Stimulated activated effector memory CD8-positive, alpha-beta T cell treated with anti-CD3 and anti-CD28 coated beads, Interleukin-12 subunit alpha, Interleukin-12 subunit beta, amount 100 ng/mL, for 72 hours (primary cell): ENCODE measurements around the gene PHAF1.
"Not testable (repeated sequence)": the region's sequence is repeated elsewhere in the genome, so short reads cannot be mapped to it uniquely, and the experiment has no call there.

Experiments used
- ATAC-seq: fragments of 150-1000 bp; cut with Tn5 transposase; 2 replicates; pipeline ENCODE4 v1.10.0; 2021
- DNase-seq, 2 donors: peaks; one replicate each; pipeline ENCODE4 v3.0.0; 2021 to 2022; ENCODE audit warnings: low spot score in 2 of 2
- H3K27ac Mint-ChIP-seq: one replicate; pipeline ENCODE4 v1.8.0; 2022; ENCODE audit warnings: mild to moderate bottlenecking, mixed read lengths
- H3K36me3 Mint-ChIP-seq: one replicate; pipeline ENCODE4 v1.8.0; 2022; ENCODE audit warnings: mild to moderate bottlenecking, mixed read lengths
- H3K4me1 Mint-ChIP-seq: one replicate; pipeline ENCODE4 v1.8.0; 2022; ENCODE audit warnings: mixed read lengths
- H3K4me3 Mint-ChIP-seq: one replicate; pipeline ENCODE4 v1.8.0; 2022; ENCODE audit warnings: mild to moderate bottlenecking, mixed read lengths
- H3K9me3 Mint-ChIP-seq: one replicate; pipeline ENCODE4 v1.8.0; 2022; ENCODE audit warnings: mixed read lengths

Gene PHAF1

DNA sequence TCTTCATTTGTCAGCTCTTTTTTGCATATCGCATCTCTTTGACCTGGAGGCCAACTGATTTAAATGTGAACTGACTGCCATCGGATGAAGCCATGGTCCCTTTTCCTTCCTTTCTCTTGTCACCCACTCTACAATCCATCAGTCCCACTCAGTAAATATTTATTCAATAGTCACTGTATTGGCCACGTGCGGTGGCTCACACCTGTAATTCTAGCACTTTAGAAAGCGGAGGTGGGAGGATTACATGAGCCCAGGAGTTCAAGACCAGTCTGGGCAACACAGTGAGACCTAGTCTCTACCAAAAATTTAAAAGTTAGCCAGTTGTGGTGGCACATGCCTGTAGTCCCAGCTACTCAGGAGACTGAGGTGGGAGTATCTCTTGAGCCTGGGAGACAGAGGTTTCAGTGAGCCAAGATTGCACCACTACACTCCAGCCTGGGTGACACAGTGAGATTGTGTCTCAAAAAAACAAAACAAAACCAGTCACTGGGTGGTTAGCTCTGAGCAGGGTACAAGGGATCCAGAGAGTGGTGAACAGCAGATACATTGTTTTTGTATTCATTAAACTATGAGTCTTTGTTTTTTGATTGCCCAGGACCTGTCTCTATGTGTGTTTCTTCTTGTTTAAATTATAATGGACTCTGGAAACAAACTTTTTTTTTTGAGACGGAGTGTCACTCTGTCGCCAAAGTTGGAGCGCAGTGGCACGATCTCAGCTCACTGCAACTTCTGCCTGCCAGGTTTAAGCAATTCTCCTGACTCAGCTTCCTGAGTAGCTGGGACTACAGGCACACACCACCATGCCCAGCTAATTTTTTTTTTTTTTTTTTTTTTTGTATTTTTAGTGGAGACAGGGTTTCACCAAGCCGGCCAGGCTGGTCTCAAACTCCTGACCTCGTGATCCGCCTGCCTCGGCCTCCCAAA lies 6.9 kb downstream of the PHAF1 start:
- peaks cover 23% of the 10 kb centered on the region for H3K4me1 Mint-ChIP-seq
- peaks cover 30% of the 10 kb centered on the region for H3K36me3 Mint-ChIP-seq
- ATAC-seq (no peak), DNase-seq (no peak)
- H3K4me3 Mint-ChIP-seq = no peak overlapping the region
- H3K27ac Mint-ChIP-seq = peak overlapping the region; percentile 27
- no peaks in the 10 kb centered on the region for H3K9me3 Mint-ChIP-seq

DNA sequence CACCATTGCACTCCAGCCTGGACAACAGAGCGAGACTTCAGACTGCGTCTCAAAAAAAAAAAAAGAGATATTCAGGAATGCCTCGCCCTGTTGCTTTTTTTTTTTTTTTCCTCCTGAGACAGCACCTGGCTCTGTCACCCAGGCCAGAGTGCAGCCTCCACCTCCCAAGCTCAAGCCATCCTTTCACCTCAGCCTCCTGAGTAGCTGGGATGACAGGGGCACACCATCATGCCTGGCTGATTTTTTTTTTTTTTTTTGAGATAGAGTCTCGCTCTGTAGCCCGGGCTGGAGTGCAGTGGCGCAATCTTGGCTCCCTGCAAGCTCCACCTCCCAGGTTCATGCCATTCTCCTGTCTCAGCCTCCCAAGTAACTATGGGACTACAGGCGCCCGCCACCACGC lies 8.0 kb downstream of the PHAF1 start:
- H3K4me3 Mint-ChIP-seq = no peak overlapping the region
- no peak overlapping the region for H3K27ac Mint-ChIP-seq
- peaks cover 16% of the 10 kb centered on the region for H3K4me1 Mint-ChIP-seq
- H3K36me3 Mint-ChIP-seq = peaks cover 33% of the 10 kb centered on the region
- H3K9me3 Mint-ChIP-seq = no peaks in the 10 kb centered on the region
- no peak for DNase-seq
- ATAC-seq = no peak

DNA sequence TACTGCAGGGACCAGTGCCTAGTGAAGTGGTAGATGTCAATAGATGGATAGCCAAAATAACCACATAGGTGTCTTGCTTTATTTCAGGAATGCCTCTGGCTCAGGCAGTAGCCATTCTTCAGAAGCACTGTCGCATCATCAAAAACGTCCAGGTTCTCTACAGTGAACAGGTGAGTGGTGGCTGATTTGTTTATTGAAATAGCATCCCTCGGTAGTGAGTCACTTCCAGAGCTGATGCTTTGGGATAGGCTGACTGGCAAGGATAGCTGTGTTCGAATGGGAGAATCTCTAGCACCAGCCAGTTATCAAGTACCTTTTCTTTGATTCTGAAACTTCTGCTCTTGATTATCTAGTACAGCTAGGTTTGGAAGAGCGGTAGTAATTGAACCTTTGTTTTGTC lies 10.3 kb downstream of the PHAF1 start:
- peaks cover 53% of the 10 kb centered on the region for H3K36me3 Mint-ChIP-seq
- no peak overlapping the region for H3K4me3 Mint-ChIP-seq
- ATAC-seq (no peak), DNase-seq (no peak)
- peaks cover 8% of the 10 kb centered on the region for H3K4me1 Mint-ChIP-seq
- H3K9me3 Mint-ChIP-seq = no peaks in the 10 kb centered on the region
- H3K27ac Mint-ChIP-seq = no peak overlapping the region

DNA sequence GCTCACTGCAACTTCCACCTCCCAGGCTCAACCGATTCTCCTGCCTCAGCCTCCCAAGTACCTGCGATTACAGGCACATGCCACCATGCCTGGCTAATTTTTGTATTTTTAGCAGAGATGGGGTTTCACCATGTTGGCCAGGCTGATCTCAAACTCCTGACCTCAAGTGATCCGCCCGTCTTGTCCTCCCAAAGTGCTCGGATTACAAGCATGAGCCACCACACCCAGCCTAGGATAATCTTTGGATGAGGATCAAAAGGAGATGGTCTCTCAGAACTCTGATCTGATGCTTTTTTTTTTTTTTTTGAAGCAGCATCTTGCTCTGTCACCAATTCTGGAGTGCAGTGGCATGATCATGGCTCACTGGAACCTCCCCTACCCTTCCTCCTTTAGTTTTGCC lies 13.1 kb downstream of the PHAF1 start:
- ATAC-seq, H3K27ac Mint-ChIP-seq, DNase-seq, H3K4me1 Mint-ChIP-seq, H3K4me3 Mint-ChIP-seq, H3K9me3 Mint-ChIP-seq: not testable (repeated sequence)
- peaks cover 74% of the 10 kb centered on the region for H3K36me3 Mint-ChIP-seq

DNA sequence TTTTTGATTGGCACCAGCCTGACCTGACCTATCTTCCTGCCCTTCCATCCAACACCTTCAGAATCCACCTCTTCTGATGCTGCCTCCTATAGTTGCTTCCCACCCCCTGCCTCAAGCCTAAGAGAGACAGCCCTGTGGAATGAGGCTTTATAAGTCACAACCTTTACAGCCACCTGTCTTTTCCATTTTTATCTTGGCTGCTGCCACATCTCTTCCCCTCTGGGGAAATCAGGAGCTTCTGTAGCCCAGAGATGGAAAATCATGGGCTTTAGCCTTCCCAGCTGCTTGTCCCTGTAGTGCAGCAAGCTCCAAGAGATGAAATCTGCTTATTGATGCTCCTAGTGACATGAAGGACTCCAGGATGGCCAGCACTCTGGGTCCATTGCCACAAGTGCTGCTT lies 18.7 kb downstream of the PHAF1 start:
- no peak overlapping the region for H3K27ac Mint-ChIP-seq
- ATAC-seq (no peak), DNase-seq (no peak)
- peaks cover 5% of the 10 kb centered on the region for H3K4me1 Mint-ChIP-seq
- H3K9me3 Mint-ChIP-seq = no peaks in the 10 kb centered on the region
- no peak overlapping the region for H3K4me3 Mint-ChIP-seq
- peaks cover 81% of the 10 kb centered on the region for H3K36me3 Mint-ChIP-seq

DNA sequence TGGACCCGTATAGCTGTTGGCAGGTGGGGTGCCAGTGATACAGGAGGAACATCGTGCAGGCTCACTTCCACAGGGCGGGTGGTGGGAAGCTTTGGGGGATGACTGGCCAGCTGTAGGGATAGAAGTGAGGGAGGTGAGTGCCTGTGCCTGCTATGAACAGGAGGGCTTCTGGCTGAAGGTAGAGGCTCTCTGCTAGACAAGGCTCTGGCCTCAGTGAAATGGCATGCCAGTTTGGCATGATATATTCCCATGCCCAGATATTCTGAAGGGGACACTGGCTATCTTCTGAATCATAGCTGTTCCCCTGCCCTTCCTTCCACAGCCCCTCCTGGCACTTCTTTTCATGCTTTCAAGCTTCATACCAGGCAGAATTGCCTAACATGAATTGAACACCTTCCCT lies 19.1 kb downstream of the PHAF1 start:
- H3K9me3 Mint-ChIP-seq = no peaks in the 10 kb centered on the region
- H3K4me1 Mint-ChIP-seq = peaks cover 5% of the 10 kb centered on the region
- H3K36me3 Mint-ChIP-seq = peaks cover 81% of the 10 kb centered on the region
- DNase-seq (no peak), ATAC-seq (no peak)
- no peak overlapping the region for H3K4me3 Mint-ChIP-seq
- H3K27ac Mint-ChIP-seq = no peak overlapping the region

DNA sequence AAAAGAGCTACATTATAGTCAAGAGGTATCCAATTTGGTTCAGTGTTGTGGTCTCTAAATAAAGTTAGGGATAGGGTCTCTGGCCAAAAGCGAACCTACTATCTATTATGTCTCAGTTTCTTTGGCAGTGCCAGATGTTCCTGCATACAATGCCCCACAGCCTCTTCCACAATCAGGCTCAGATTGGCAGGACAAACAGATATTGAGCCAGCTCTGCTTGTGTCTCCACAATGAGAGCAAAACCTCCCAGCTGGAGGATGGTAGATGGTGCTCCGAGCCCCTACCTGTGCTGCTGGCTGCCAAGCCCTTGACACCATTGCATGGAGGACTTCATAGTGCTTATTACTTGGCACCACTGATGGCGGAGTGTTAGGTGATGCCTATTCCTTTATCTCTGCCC lies 19.7 kb downstream of the PHAF1 start:
- ATAC-seq (no peak), DNase-seq (no peak)
- H3K36me3 Mint-ChIP-seq = peaks cover 82% of the 10 kb centered on the region
- no peaks in the 10 kb centered on the region for H3K9me3 Mint-ChIP-seq
- no peak overlapping the region for H3K4me3 Mint-ChIP-seq
- H3K4me1 Mint-ChIP-seq = peaks cover 5% of the 10 kb centered on the region
- H3K27ac Mint-ChIP-seq = no peak overlapping the region

DNA sequence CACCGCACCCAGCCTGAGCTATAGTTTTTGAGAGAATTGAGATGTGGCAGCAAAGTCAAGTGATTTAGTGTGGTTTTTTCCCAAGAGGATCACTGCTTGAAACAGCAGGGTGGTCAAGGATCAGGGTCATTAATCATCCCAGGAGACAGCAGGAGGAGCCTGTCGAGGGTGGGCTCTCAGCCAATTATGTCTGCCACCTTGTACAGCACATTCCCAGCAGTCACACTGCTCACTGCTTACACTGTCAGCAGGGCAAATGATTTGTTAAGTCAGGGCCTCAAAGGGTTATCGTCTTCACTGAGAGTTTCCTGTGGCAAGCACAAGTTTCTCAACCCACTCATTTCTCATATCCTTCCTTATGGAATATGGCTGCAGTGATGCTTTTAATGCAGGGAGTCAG lies 27.9 kb downstream of the PHAF1 start:
- H3K27ac Mint-ChIP-seq = no peak overlapping the region
- H3K4me1 Mint-ChIP-seq = no peaks in the 10 kb centered on the region
- no peak overlapping the region for H3K4me3 Mint-ChIP-seq
- no peaks in the 10 kb centered on the region for H3K9me3 Mint-ChIP-seq
- H3K36me3 Mint-ChIP-seq = peaks cover 87% of the 10 kb centered on the region
- DNase-seq (no peak), ATAC-seq (no peak)

DNA sequence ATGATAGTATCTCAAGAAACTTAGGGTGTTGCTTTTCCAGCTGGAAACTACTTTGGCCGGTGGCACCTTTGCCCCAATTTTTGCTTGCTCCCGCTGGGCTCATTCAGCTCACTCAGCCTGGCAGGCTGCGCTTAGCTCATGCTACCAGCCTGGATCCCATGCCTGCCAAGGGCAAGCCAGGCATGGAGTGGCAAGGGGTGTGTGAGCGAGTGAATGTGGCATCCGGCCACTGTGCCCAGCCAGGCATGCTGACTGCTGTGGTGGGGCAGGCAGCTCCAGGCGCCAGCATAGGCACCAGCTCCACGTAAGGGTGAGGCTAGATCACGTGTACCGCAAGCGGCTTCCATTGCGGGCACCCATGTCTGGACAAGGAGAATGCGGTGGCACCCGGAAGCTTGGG lies 31.6 kb downstream of the PHAF1 start:
- ATAC-seq (no peak), DNase-seq (no peak)
- Mint-ChIP-seq H3K27ac (peak overlapping the region; percentile 26), H3K4me3 (no peak overlapping the region), H3K36me3 (peaks cover 79% of the 10 kb centered on the region), H3K9me3 (no peaks in the 10 kb centered on the region), H3K4me1 (no peaks in the 10 kb centered on the region)

DNA sequence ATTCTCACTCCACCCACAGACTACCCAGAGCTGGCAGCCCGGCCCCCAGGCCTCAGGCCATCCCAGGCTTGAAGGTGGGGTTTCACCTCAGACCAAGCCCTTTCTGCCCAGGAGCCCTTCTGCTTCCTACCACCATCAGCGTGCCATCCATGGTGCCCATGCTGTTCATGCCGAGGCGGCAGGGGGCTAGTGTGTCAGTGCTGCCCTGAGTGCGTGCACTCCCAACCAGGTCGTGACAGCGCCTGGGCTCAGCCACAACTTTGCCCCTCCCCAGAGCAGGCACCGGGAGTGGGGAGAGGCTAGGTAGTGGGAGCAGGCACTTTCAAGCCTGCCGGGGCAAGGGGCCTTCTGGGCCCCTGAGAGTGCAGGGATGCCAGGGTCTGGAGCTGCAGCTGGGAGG lies 32.6 kb downstream of the PHAF1 start:
- H3K27ac Mint-ChIP-seq = peak overlapping the region; percentile 56
- H3K4me3 Mint-ChIP-seq = no peak overlapping the region
- peaks cover 77% of the 10 kb centered on the region for H3K36me3 Mint-ChIP-seq
- H3K4me1 Mint-ChIP-seq = no peaks in the 10 kb centered on the region
- no peak for ATAC-seq
- no peak for DNase-seq
- no peaks in the 10 kb centered on the region for H3K9me3 Mint-ChIP-seq

DNA sequence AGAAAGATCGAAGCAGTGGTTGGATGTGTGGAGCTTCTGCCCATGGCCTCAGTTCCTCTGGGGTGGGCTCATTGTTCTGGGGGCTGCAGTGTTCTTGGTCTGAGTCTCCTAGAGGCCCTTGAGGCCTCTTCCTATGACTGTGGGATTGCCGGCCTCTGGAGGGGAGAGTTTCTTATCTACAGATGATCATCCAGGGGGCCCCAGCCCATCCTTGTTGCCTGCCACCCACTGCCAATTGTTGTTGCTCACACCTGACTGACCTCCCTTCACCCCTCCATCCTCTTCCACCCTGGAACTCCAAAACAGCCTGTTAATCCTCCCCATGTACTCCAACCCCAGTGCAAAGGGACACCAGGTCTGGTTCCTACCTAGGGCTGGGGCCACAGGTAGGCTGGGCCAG lies 35.2 kb downstream of the PHAF1 start:
- ATAC-seq = no peak
- Mint-ChIP-seq H3K36me3 (peaks cover 77% of the 10 kb centered on the region), H3K4me1 (peaks cover 12% of the 10 kb centered on the region), H3K4me3 (no peak overlapping the region), H3K9me3 (no peaks in the 10 kb centered on the region), H3K27ac (peak overlapping the region; percentile 65)
- no peak for DNase-seq

DNA sequence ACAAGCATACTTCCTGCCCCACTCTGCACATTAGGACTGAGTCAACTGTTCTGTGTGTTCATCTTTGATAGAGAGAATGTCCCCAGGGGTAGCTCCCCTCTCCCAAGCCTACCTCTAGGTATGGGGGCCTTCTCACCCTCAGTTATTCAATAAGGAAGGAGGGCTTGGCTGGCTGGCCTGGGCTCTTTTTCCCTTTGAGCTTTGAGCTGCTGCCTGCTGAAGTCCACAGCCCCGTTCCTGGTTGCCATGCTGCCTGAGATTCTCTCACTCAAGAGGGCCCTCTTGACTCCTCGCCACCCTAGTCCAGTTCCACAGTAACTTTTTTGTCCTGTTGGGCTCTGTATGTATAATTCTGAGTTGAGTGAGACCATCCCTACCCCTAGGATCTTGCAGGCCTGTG lies 36.0 kb downstream of the PHAF1 start:
- no peak for ATAC-seq
- Mint-ChIP-seq H3K9me3 (no peaks in the 10 kb centered on the region), H3K4me1 (peaks cover 12% of the 10 kb centered on the region), H3K27ac (peak overlapping the region; percentile 26), H3K4me3 (no peak overlapping the region), H3K36me3 (peaks cover 69% of the 10 kb centered on the region)
- no peak for DNase-seq

DNA sequence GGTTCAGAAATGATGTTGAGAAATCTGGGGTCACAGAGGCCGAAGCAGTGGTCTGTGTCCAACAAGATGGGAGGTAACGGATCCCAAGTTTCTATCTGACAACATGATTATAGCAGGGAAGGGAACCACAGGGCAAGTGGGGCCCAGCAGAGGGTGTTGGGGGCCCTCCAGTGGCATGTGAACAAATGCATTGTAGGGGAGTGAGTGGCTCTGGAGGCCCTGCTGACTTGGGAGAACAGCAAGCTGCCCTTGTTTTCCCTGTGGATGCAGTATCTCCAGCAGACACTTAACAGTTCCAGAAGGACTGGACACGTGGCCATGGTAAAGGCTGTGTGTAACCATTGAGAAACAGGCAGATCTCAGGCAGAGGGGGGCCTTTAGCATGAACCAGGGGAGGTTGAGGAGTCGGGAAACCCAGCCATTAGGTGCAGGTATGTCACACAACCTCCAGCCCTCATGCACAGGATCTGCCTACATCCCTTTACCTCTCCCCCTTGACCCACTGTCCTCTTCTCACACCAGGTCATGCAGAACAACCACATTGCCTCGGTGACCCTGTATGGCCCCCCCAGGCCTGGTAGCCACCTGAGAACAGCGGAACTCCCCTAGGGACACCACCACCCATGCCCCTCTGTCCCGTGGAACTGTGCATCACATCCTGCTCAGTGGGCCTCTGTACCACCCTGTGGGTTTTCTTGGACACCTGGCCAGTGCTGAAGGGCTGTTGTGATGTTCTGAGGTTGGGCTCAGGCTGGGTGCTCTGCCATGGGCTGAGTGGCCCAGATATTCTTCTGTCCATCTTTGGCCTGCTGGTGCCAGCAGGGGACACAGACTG lies 37.0 kb downstream of the PHAF1 start:
- ATAC-seq = no peak
- Mint-ChIP-seq H3K4me3 (no peak overlapping the region), H3K4me1 (peaks cover 22% of the 10 kb centered on the region), H3K9me3 (no peaks in the 10 kb centered on the region), H3K36me3 (peaks cover 69% of the 10 kb centered on the region), H3K27ac (peak overlapping the region; percentile 26)
- no peak for DNase-seq

DNA sequence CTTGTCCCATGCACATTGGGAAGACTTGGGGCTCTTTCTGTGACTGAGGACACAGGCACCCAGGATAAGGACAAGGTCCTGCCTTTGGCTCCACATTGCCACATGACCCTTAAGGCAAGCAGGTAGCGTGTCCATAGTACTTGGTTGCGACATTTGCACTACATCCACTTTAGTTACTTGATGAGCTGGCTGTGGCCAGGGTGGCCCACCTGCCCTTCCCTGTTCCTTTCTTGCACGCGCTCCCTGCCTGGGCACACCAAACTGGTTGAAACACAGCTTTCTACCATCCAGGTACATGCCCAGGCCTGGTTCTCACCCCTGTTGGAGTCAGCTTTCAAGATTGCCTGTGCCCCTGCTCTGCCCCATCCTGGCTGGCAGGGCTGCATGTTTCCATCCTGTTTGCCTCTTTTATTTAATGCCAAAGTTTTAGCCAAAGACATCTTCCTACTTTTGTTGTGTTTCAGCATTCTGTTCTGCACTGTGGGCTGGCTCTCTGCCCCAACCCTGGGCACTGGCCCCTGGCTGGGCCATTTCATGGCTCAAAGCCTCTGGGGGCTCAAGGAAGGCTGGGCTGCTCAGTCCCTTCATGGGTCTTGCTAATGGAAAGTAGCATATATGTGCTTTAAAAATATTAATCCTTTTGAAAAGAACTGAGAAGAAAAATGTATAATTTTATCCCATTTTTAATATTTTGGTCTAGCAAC lies 37.8 kb downstream of the PHAF1 start:
- Mint-ChIP-seq H3K4me1 (peaks cover 24% of the 10 kb centered on the region), H3K9me3 (no peaks in the 10 kb centered on the region), H3K36me3 (peaks cover 73% of the 10 kb centered on the region), H3K4me3 (no peak overlapping the region), H3K27ac (no peak overlapping the region)
- DNase-seq = no peak
- no peak for ATAC-seq

DNA sequence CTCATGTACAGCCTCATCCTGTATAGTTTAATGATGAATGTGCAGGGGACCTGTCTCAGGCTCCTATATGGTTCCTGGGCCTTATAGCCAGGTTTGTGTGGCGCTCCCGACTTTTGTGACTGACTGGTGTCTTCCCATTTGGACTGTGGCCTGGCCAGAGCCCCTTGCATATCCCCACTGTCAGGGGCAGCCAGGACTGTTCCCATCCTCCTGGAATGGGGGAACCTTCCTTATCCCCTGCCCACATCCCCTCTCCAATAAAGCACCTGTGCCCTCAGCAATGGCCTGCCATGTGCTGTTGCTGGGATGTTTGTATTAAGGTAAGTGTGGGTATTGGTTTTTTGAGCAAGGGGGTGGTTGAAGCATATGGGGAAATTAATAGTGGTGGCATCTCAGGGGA lies 38.5 kb downstream of the PHAF1 start:
- H3K4me1 Mint-ChIP-seq = peaks cover 31% of the 10 kb centered on the region
- DNase-seq (no peak), ATAC-seq (no peak)
- H3K4me3 Mint-ChIP-seq = peak overlapping the region; percentile 71
- no peaks in the 10 kb centered on the region for H3K9me3 Mint-ChIP-seq
- no peak overlapping the region for H3K27ac Mint-ChIP-seq
- peaks cover 72% of the 10 kb centered on the region for H3K36me3 Mint-ChIP-seq
